HepG2 (cell line): ENCODE results near the gene HOXD1. TPM values are rescaled to one million over a fixed set of nuclear protein-coding genes. Genes with fewer than 3 reads are reported as not detected.

Source experiments
- ATAC-seq: fragments of 200-7000 bp; cut with Tn5 transposase; 3 replicates; pipeline ENCODE4 v1.9.1; 2020; ENCODE audit warnings: mild to moderate bottlenecking, moderate library complexity
- BruUV-seq: library from RNA; stranded (reverse); fragments of 400-500 nt; replicated peaks from 2 replicates; lab custom pipeline; 2021; lab: Mats Ljungman, UMichigan
- CTCF ChIA-PET: fragments of 300-600 bp; formaldehyde crosslinking; extraction: SDS; loops from one replicate; lab custom pipeline; 2021; ENCODE audit warnings: low total read pairs, inconsistent platforms, low intra/inter-chr PET ratio; lab: Yijun Ruan, JAX
- POLR2A ChIA-PET: fragments of 350-600 bp; sonication (Branson Sonifier 250); formaldehyde crosslinking; loops from one replicate; lab custom pipeline; 2020; ENCODE audit warnings: antibody characterized with exemption, inconsistent platforms; lab: Yijun Ruan, JAX
- DNase-seq: peaks from one replicate; pipeline ENCODE4 v3.0.0-alpha.2; 2015; ENCODE audit warnings: low spot score
- FAIRE-seq: peaks from 3 replicates; lab custom pipeline; 2011; peaks lifted over from hg19 to GRCh38; lab: Jason Lieb, UNC
- H2AFZ ChIP-seq: one replicate; pipeline ENCODE4 v1.6.1; 2011; ENCODE audit warnings: low read length, inconsistent platforms
- H3K27ac ChIP-seq: fragments of 300-600 bp; 3 replicates; pipeline ENCODE4 v1.8.0; 2011; ENCODE audit warnings: mixed run types, mild to moderate bottlenecking, mixed read lengths, low read length, inconsistent platforms; ENCODE audit not compliant: insufficient read depth; ENCODE audit errors: extremely low read length
- H3K27me3 ChIP-seq, 2 experiments: fragments of 200-600 bp in 1 of 2; 2 replicates in 1 of 2; 3 replicates in 1 of 2; pipeline versions ENCODE4 v1.6.0 to v1.8.0; 2011; ENCODE audit warnings: low read length in 2 of 2, mild to moderate bottlenecking in 2 of 2, moderate library complexity in 2 of 2, inconsistent platforms in 1 of 2; ENCODE audit not compliant: insufficient read depth in 2 of 2, control insufficient read depth in 1 of 2
- H3K36me3 ChIP-seq, 2 experiments: fragments of 200-600 bp in 1 of 2; replicated peaks in 1 of 2; 2 replicates in 1 of 2; 3 replicates in 1 of 2; pipeline versions ENCODE4 v1.5.1 to v1.8.0; 2011; ENCODE audit warnings: low read length in 2 of 2, inconsistent platforms in 1 of 2; ENCODE audit not compliant: insufficient read depth in 2 of 2, control insufficient read depth in 1 of 2
- H3K4me1 ChIP-seq: 2 replicates; pipeline ENCODE4 v1.5.1; 2012; ENCODE audit warnings: low read length, inconsistent platforms; ENCODE audit not compliant: insufficient read depth
- H3K4me2 ChIP-seq: 2 replicates; pipeline ENCODE4 v1.6.0; 2011; ENCODE audit warnings: low read depth, low read length, inconsistent platforms
- H3K4me3 ChIP-seq, 3 experiments: fragments of 200-600 bp in 1 of 3; sonication (generic), shearing (Covaris generic) in 1 of 3; replicated peaks in 1 of 3; 2 replicates each; pipeline ENCODE4 v1.5.1; 2011 to 2016; ENCODE audit warnings: low read length in 3 of 3, inconsistent platforms in 2 of 3, low read depth in 2 of 3, mild to moderate bottlenecking in 2 of 3, control low read depth in 1 of 3, mixed read lengths in 1 of 3; ENCODE audit not compliant: insufficient read depth in 1 of 3
- H3K79me2 ChIP-seq: one replicate; pipeline ENCODE4 v1.6.1; 2011; ENCODE audit warnings: low read length, inconsistent platforms; ENCODE audit not compliant: insufficient read depth
- H3K9ac ChIP-seq: 2 replicates; pipeline ENCODE4 v1.6.0; 2011; ENCODE audit warnings: mild to moderate bottlenecking, low read depth, low read length, inconsistent platforms; ENCODE audit not compliant: insufficient read depth
- H3K9me3 ChIP-seq: 2 replicates; pipeline ENCODE4 v1.5.1; 2012; ENCODE audit warnings: mild to moderate bottlenecking, low read length
- H4K20me1 ChIP-seq: 2 replicates; pipeline ENCODE4 v1.6.0; 2011; ENCODE audit warnings: inconsistent platforms, mild to moderate bottlenecking, low read length, moderate library complexity; ENCODE audit not compliant: insufficient read depth
- KMT2A ChIP-seq: sonication (generic); formaldehyde crosslinking; IDR thresholded peaks from 2 replicates; pipeline ENCODE4 v1.4.0; 2020; ENCODE audit warnings: missing genetic modification reagents
- TERF1 ChIP-seq: sonication (generic); formaldehyde crosslinking; IDR thresholded peaks from 2 replicates; pipeline ENCODE4 v1.8.0; 2022; ENCODE audit warnings: mild to moderate bottlenecking, missing genetic modification reagents, moderate library complexity
- YEATS2 ChIP-seq: sonication (generic); formaldehyde crosslinking; IDR thresholded peaks from 2 replicates; pipeline ENCODE4 v1.4.0; 2020; ENCODE audit warnings: missing genetic modification reagents, borderline replicate concordance
- ZBTB21 ChIP-seq: sonication (generic); formaldehyde crosslinking; IDR thresholded peaks from 2 replicates; pipeline ENCODE4 v1.4.0; 2020; ENCODE audit warnings: missing genetic modification reagents
- ZNF124 ChIP-seq: sonication (generic); formaldehyde crosslinking; IDR thresholded peaks from 2 replicates; pipeline ENCODE4 v1.4.0; 2020; ENCODE audit warnings: missing genetic modification reagents
- ZNF207 ChIP-seq: fragments of 450-650 bp; IDR thresholded peaks from 2 replicates; pipeline ENCODE4 v1.6.1; 2016; ENCODE audit warnings: antibody characterized with exemption, borderline replicate concordance
- ZNF34 ChIP-seq: sonication (generic); formaldehyde crosslinking; IDR thresholded peaks from 2 replicates; pipeline ENCODE4 v1.4.0; 2020; ENCODE audit warnings: mild to moderate bottlenecking, missing genetic modification reagents, borderline replicate concordance
- ZNF451 ChIP-seq: sonication (generic); formaldehyde crosslinking; IDR thresholded peaks from 2 replicates; pipeline ENCODE4 v1.5.0; 2020; ENCODE audit warnings: mild to moderate bottlenecking, missing genetic modification reagents
- ZNF484 ChIP-seq: sonication (generic); formaldehyde crosslinking; IDR thresholded peaks from 2 replicates; pipeline ENCODE4 v1.5.1; 2020; ENCODE audit warnings: mild to moderate bottlenecking, low read depth, missing genetic modification reagents, borderline replicate concordance
- ZNF503 ChIP-seq: sonication (generic); formaldehyde crosslinking; IDR thresholded peaks from 2 replicates; pipeline ENCODE4 v1.4.0; 2020; ENCODE audit warnings: missing genetic modification reagents
- ZNF546 ChIP-seq: sonication (generic); formaldehyde crosslinking; conservative IDR thresholded peaks from 2 replicates; pipeline ENCODE4 v1.8.1; 2023; ENCODE audit warnings: mild to moderate bottlenecking, missing genetic modification reagents
- ZNF781 ChIP-seq: sonication (generic); formaldehyde crosslinking; IDR thresholded peaks from 2 replicates; pipeline ENCODE4 v1.5.1; 2020; ENCODE audit warnings: borderline replicate concordance, mild to moderate bottlenecking, missing genetic modification reagents; ENCODE audit errors: not compliant biosample characterization
- WGBS: methylation state at CpG from one replicate; pipeline ENCODE4 v1.1.6; 2017; ENCODE audit warnings: low lambda C conversion rate; 5-methylcytosine and 5-hydroxymethylcytosine counted together
- in situ Hi-C: cut with HindIII; loops from 2 replicates; pipeline ENCODE4 v1.10.0; 2017; ENCODE audit warnings: low pct_unique_long_range_greater_than_20kb; ENCODE audit not compliant: extremely low pct_ligation_motif_present
- intact Hi-C: fragments of 100-400 bp; cut with micrococcal nuclease; formaldehyde crosslinking; loops from one replicate; pipeline ENCODE4 v1.10.0; 2022; ENCODE audit not compliant: unreplicated experiment
- polyA plus RNA-seq, 8 experiments: library from polyadenylated mRNA; depleted of rRNA in 3 of 8; stranded (reverse) in 7 of 8; unstranded in 1 of 8; fragments of >200 nt; fragmentation: Illumina TruSeq in 4 of 8; extraction: Trizol in 4 of 8; gene quantifications; 2 replicates each; pipeline versions ENCODE4 v1.2.1 to v1.2.3, GENCODE V29; 2011 to 2016; ENCODE audit warnings: low read depth in 4 of 8, missing spikeins in 1 of 8, mixed read lengths in 1 of 8; ENCODE audit not compliant: insufficient read depth in 1 of 8
- total RNA-seq, 5 experiments: library from RNA; depleted of rRNA; stranded (reverse); fragments of >200 nt; fragmentation: Illumina TruSeq; extraction: Trizol; gene quantifications; 2 replicates each; pipeline ENCODE4 v1.2.3, GENCODE V29; 2016; ENCODE audit warnings: low read depth in 1 of 5
- TF ChIP-seq, protein P1 (sequence below): IDR thresholded peaks from 2 replicates; pipeline ENCODE4 v1.6.1; 2016; ENCODE audit warnings: missing biosample characterization, missing genetic modification reagents, low read depth
- TF ChIP-seq, protein P2 (sequence below): sonication (generic); formaldehyde crosslinking; IDR thresholded peaks from 2 replicates; pipeline ENCODE4 v1.5.1; 2020; ENCODE audit warnings: mild to moderate bottlenecking, missing genetic modification reagents, moderate library complexity

Gene HOXD1
- total and polyA plus RNA-seq, 2 of the 13 experiments (the other 11 are each of a cell fraction or from before 2014, with no cell fraction given): 10.0 to 22.3 TPM

DNA sequence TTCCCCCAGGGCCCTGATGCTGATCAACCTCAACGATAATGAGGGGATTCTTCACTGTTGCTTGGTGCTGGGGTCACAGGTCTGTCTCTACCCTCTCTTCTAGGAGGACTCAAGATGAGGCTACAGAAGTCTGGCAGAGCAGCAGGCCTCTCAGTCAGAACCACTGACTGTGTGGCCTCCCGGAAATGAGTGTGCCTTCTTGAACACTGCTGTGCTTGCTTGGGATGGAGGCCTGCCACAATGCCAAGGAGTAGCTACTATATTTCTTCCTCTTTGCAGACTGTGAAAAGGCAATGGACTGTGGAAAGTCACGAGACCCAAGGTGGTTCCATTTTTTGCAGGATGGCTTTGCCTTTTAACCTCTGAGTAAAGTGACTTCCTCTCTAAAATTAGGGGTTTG lies 5.8 kb upstream of the HOXD1 start:
- 40% methylated on average over 3 of the region's 3 CpGs for WGBS
- no peak for FAIRE-seq
- H3K9ac ChIP-seq: no peak overlapping the region
- TF ChIP-seq ZNF34 (CRISPR knock-in tag) (no peak), ZBTB21 (no peak), YEATS2 (no peak), ZNF503 (CRISPR knock-in tag) (no peak), KMT2A (no peak), ZNF451 (CRISPR knock-in tag) (no peak), TERF1 (CRISPR knock-in tag) (no peak), ZNF124 (no peak), ZNF546 (no peak), ZNF484 (CRISPR knock-in tag) (no peak), ZNF781 (no peak), ZNF207 (no peak)
- TF ChIP-seq, protein P1, sequence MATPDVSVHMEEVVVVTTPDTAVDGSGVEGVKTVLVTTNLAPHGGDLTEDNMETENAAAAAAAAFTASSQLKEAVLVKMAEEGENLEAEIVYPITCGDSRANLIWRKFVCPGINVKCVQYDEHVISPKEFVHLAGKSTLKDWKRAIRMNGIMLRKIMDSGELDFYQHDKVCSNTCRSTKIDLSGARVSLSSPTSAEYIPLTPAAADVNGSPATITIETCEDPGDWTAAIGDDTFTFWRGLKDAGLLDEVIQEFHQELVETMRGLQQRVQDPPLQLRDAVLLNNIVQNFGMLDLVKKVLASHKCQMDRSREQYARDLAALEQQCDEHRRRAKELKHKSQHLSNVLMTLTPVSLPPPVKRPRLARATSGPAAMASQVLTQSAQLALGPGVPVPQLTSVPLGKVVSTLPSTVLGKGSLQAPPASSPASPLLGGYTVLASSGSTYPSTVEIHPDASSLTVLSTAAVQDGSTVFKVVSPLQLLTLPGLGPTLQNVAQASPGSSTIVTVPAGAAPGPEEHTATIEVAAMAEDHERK (CRISPR knock-in tag): no peak
- TF ChIP-seq, protein P2, sequence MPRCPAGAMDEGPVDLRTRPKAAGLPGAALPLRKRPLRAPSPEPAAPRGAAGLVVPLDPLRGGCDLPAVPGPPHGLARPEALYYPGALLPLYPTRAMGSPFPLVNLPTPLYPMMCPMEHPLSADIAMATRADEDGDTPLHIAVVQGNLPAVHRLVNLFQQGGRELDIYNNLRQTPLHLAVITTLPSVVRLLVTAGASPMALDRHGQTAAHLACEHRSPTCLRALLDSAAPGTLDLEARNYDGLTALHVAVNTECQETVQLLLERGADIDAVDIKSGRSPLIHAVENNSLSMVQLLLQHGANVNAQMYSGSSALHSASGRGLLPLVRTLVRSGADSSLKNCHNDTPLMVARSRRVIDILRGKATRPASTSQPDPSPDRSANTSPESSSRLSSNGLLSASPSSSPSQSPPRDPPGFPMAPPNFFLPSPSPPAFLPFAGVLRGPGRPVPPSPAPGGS (CRISPR knock-in tag): no peak

More for the DNA sequence above, 5.8 kb upstream of the HOXD1 start:
- Histone ChIP-seq H3K27me3 (no peaks in the 10 kb centered on the region; a peak in 2 of 5 replicates), H3K27ac (no peak overlapping the region), H3K79me2 (peaks cover 39% of the 10 kb centered on the region), H3K4me2 (no peak overlapping the region), H3K4me3 (no peak overlapping the region), H3K9me3 (no peaks in the 10 kb centered on the region), H3K36me3 (peaks cover 2 to 22% of the 10 kb centered on the region in 2 experiments; a peak in 4 of 5 replicates), H2AFZ (no peak overlapping the region), H3K4me1 (peaks cover 52% of the 10 kb centered on the region), H4K20me1 (peaks cover 4% of the 10 kb centered on the region; the same call in 1 of the 2 replicates)
- DNase-seq (no peak), ATAC-seq (no peak)
- in situ Hi-C loops: no loop called here
- BruUV-seq: no TSS peak
- POLR2A ChIA-PET: no interaction called here
- intact Hi-C loops: no loop called here
- CTCF ChIA-PET: no interaction called here
